ENCODE results near the gene NEK9.

Gene NEK9

GRCh38 chr14:75066691-75067090 is 60.2 kb downstream of the NEK9 start:
- no peak for TF ChIP-seq CTCF (IDR thresholded peaks at IDR 0.05; ENCODE audit: low read depth, low read length)
- DNase-seq (ENCODE audit: low read depth in 2 of 2), result no peak
- H3K4me3 ChIP-seq (replicated peaks in 1 of 2; ENCODE audit: low read depth in 2 of 2, low read length in 2 of 2), result no peak overlapping the region

DNA sequence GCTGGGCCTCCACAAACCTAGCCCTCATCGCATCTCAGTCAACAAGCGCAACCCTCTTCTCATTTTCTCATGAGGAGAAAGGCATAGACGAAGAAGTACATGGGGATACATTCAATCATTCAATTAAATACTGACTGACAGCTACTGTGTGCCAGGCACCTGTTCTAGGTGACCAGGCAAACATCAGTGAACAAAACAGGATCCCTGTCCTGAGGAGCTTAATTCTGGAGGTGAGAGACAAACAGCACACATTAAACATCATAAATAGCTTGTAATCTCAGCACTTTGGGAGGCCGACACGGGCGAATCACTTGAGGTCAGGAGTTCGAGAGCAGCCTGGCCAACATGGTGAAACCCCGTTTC is 62.7 kb downstream of the NEK9 start:
- DNase-seq (ENCODE audit: low read depth in 2 of 2), result no peak
- H3K4me3 ChIP-seq (replicated peaks in 1 of 2; ENCODE audit: low read depth in 2 of 2, low read length in 2 of 2), result peak overlapping the region; percentile 95
- TF ChIP-seq CTCF (IDR thresholded peaks at IDR 0.05; ENCODE audit: low read depth, low read length), result no peak

DNA sequence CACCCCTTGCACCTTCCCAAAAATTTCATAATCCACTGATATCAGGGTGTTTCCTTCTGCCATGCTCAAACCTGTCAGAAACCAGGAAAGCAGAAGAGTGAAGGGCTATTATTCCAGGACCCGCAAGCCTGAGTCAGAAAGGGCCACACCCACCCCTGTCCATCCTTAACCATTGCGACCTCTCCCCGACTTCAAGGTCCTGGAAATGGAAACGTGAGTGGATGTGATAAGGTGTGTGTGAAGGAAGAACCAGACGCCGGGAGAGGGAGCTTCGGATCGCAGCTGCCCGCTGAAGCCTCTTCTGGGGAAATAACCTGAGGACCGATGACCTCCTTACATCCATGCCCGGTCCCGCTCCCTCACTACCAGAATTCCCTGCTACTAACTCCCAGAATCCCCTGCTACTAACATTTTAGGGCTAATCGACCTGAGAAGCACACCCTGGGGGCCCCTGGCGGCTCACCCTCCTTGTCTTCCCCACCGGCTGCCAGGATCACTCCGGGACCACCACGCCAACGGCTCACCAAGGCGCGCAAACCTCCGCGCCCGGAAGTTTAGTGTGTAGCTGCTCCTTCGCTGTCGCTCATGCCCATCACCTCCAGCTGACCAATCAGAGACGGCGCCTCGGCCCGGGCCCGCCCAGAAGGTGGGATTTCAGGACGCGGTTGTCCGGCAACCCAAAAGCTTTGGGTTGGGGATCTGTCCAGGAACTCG is 63.2 kb downstream of the NEK9 start, which contains the start of gene ACYP1:
TSS of gene ACYP1 (minus strand) at position 534 of the 714 bp plus-strand sequence. CDS start at position 63, 471 bp downstream.
- H3K4me3 ChIP-seq (replicated peaks in 1 of 2; ENCODE audit: low read depth in 2 of 2, low read length in 2 of 2), result peak within 1 kb of the TSS; percentile 95
- no peak for TF ChIP-seq CTCF (IDR thresholded peaks at IDR 0.05; ENCODE audit: low read depth, low read length)
- DNase-seq (ENCODE audit: low read depth in 2 of 2), result peak; percentile 92 to 93

DNA sequence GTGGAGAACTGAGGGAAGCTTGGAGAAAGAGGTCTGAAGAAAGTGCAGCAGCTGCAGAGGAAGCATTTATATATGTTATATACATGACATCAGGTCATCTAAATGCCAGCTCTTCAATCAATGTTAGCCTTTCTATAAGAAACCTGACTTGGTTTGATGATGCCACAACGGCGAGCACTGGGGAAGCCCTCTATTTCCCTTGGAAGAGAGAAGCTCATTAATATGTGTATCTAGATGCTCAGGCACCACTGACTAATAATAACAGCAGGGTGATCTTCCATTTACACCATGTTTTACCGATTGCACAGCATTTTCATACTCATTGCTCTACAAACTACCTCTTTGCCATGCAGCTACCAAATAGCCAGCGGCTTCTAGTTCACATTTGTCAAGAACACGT is 63.8 kb downstream of the NEK9 start:
- DNase-seq (ENCODE audit: low read depth in 2 of 2), result no peak
- peak overlapping the region; percentile 95 for H3K4me3 ChIP-seq (replicated peaks in 1 of 2; ENCODE audit: low read depth in 2 of 2, low read length in 2 of 2)
- TF ChIP-seq CTCF (IDR thresholded peaks at IDR 0.05; ENCODE audit: low read depth, low read length), result no peak

- no peak for DNase-seq (ENCODE audit: low read depth in 2 of 2)
- H3K4me3 ChIP-seq (replicated peaks in 1 of 2; ENCODE audit: low read depth in 2 of 2, low read length in 2 of 2), result no peak overlapping the region
- TF ChIP-seq CTCF (IDR thresholded peaks at IDR 0.05; ENCODE audit: low read depth, low read length), result no peak
Measured at GRCh38 chr14:75060420-75060819, 66.4 kb downstream of the NEK9 start.

GRCh38 chr14:75059642-75060041 is 67.2 kb downstream of the NEK9 start:
- TF ChIP-seq CTCF (IDR thresholded peaks at IDR 0.05; ENCODE audit: low read depth, low read length), result no peak
- DNase-seq (ENCODE audit: low read depth in 2 of 2), result no peak
- H3K4me3 ChIP-seq (replicated peaks in 1 of 2; ENCODE audit: low read depth in 2 of 2, low read length in 2 of 2), result no peak overlapping the region

DNA sequence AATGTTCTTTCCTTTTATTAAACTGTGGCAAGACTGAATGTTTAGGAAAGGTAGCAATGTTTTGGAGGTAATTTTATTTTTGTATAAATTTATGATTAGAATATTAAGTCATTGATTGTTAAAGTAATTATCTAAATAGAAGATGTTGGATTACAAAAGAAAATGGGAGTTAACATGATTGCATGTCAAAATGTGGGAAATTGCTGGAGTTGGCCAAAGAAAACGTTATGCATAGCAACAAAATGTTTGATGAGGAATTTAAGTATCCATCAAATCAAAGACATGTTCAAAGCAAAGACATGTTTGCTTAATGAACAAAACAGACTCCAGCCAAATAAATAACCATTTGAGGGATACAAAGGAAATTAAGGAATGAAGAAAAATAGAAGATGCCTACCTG is 72.4 kb downstream of the NEK9 start:
- no peak overlapping the region for H3K4me3 ChIP-seq (replicated peaks in 1 of 2; ENCODE audit: low read depth in 2 of 2, low read length in 2 of 2)
- DNase-seq (ENCODE audit: low read depth in 2 of 2), result no peak
- no peak for TF ChIP-seq CTCF (IDR thresholded peaks at IDR 0.05; ENCODE audit: low read depth, low read length)
